Measurements from ENCODE around the gene TOX3. TPM values are rescaled to one million over a fixed set of nuclear protein-coding genes. Genes with fewer than 3 reads are reported as not detected.

The TOX3 gene
- polyA plus RNA-seq, 2 of the 4 experiments (the other 2 are of a cell fraction): 0.10 to 2.2 TPM

- TF ChIP-seq NPAS2 (CRISPR knock-in tag; IDR thresholded peaks at IDR 0.05; ENCODE audit: borderline replicate concordance) (no peak), RFX5 (IDR thresholded peaks at IDR 0.05) (no peak), BCL3 (IDR thresholded peaks at IDR 0.05) (no peak), ZFP36 (IDR thresholded peaks at IDR 0.05; ENCODE audit: borderline replicate concordance, partially characterized antibody) (no peak), REST (IDR thresholded peaks at IDR 0.05) (no peak), RAD21 (conservative IDR thresholded peaks at IDR 0.05 in 1 of 2, IDR thresholded peaks at IDR 0.05 in 1 of 2) (no peak), HEYL (CRISPR knock-in tag; IDR thresholded peaks at IDR 0.05) (no peak), GATA3 (IDR thresholded peaks at IDR 0.05; ENCODE audit: borderline replicate concordance) (no peak)
- CTCF ChIA-PET: interaction anchor here (1.0 kb wide), 1 partner anchor 148 kb away, joined by 3 read pairs; no protein-coding TSS in a partner anchor
- Histone ChIP-seq H3K4me2 (no peak overlapping the region), H3K4me3 (no peak overlapping the region), H3K4me1 (no peaks in the 10 kb centered on the region), H3K27ac (no peak overlapping the region), H3K9me3 (no peaks in the 10 kb centered on the region)
- POLR2A ChIA-PET: no interaction called here
- WGBS (ENCODE audit: missing lambda C conversion rate): 67% methylated on average over 4 of the region's 4 CpGs
- FAIRE-seq (no peak), DNase-seq (ENCODE audit: low read depth in 1 of 2, low spot score in 1 of 2) (no peak), ATAC-seq (no peak)
Measured at GRCh38 chr16:52512297-52512987, 34.5 kb downstream of the TOX3 start.

- Histone ChIP-seq H3K9me3 (no peaks in the 10 kb centered on the region), H3K4me3 (no peak overlapping the region), H3K4me2 (no peak overlapping the region), H3K4me1 (no peaks in the 10 kb centered on the region), H3K27ac (no peak overlapping the region)
- CTCF ChIA-PET: no interaction called here
- FAIRE-seq (no peak), DNase-seq (ENCODE audit: low read depth in 1 of 2, low spot score in 1 of 2) (no peak), ATAC-seq (no peak)
- TF ChIP-seq RARB (CRISPR knock-in tag; IDR thresholded peaks at IDR 0.05): no peak
- TF ChIP-seq BCL3 (IDR thresholded peaks at IDR 0.05): no peak
- POLR2A ChIA-PET: no interaction called here
- WGBS (ENCODE audit: missing lambda C conversion rate): 55% methylated on average over 4 of the region's 4 CpGs
Measured at GRCh38 chr16:52501746-52502145, 45.2 kb downstream of the TOX3 start.

- no peaks in the 10 kb centered on the region for H3K4me1 ChIP-seq
Measured at GRCh38 chr16:52500963-52501362, 46.0 kb downstream of the TOX3 start.

More at GRCh38 chr16:52500963-52501362, 46.0 kb downstream of the TOX3 start:
- H3K27ac ChIP-seq: no peak overlapping the region
- H3K4me2 ChIP-seq: no peak overlapping the region
- DNase-seq (ENCODE audit: low read depth in 1 of 2, low spot score in 1 of 2) (no peak), FAIRE-seq (no peak), ATAC-seq (no peak)
- CTCF ChIA-PET: no interaction called here
- POLR2A ChIA-PET: no interaction called here
- H3K9me3 ChIP-seq: no peaks in the 10 kb centered on the region
- H3K4me3 ChIP-seq: no peak overlapping the region
- TF ChIP-seq RNF2 (IDR thresholded peaks at IDR 0.05; ENCODE audit: borderline replicate concordance, low read depth): no peak
- no peak for TF ChIP-seq HMGXB4 (CRISPR knock-in tag; IDR thresholded peaks at IDR 0.05; ENCODE audit: borderline replicate concordance)
- TF ChIP-seq MYC (IDR thresholded peaks at IDR 0.05; ENCODE audit: borderline replicate concordance, low read length): no peak
- TF ChIP-seq CTCF (IDR thresholded peaks at IDR 0.05): no peak
- TF ChIP-seq NR3C1 (IDR thresholded peaks at IDR 0.05): no peak
- TF ChIP-seq PBX3 (IDR thresholded peaks at IDR 0.05): no peak
- TF ChIP-seq ZC3H11A (IDR thresholded peaks at IDR 0.05): no peak
- no peak for TF ChIP-seq BHLHE40 (IDR thresholded peaks at IDR 0.05; ENCODE audit: low read depth, low read length)
